Hepatocyte (in vitro differentiated cells): ENCODE measurements around the gene THUMPD3. TPM values are rescaled to one million over a fixed set of nuclear protein-coding genes. Genes with fewer than 3 reads are reported as not detected.

Source experiments
- DNase-seq: peaks from one replicate; pipeline ENCODE4 v3.0.0-alpha.2; 2016; ENCODE audit warnings: low spot score
- H2AFZ ChIP-seq: fragments of 200-600 bp; sonication (generic); 2 replicates; pipeline ENCODE4 v1.6.0; 2016; ENCODE audit warnings: antibody characterized with exemption, mild to moderate bottlenecking
- H3K27ac ChIP-seq: fragments of 200-600 bp; sonication (generic); 2 replicates; pipeline ENCODE4 v1.5.1; 2016; ENCODE audit warnings: mild to moderate bottlenecking
- H3K27me3 ChIP-seq: fragments of 200-600 bp; sonication (generic); 2 replicates; pipeline ENCODE4 v1.6.1; 2016
- H3K36me3 ChIP-seq: fragments of 200-600 bp; sonication (generic); replicated peaks from 2 replicates; pipeline ENCODE4 v1.5.1; 2016; ENCODE audit warnings: low read depth; ENCODE audit not compliant: insufficient read depth
- H3K4me1 ChIP-seq: fragments of 200-600 bp; sonication (generic); 2 replicates; pipeline ENCODE4 v1.5.1; 2016; ENCODE audit warnings: mild to moderate bottlenecking, moderate library complexity; ENCODE audit not compliant: insufficient read depth
- H3K4me2 ChIP-seq: fragments of 200-600 bp; sonication (generic); 2 replicates; pipeline ENCODE4 v1.6.0; 2016
- H3K4me3 ChIP-seq: fragments of 200-600 bp; sonication (generic); 2 replicates; pipeline ENCODE4 v1.5.1; 2016; ENCODE audit warnings: mild to moderate bottlenecking
- H3K79me2 ChIP-seq: fragments of 200-600 bp; sonication (generic); 2 replicates; pipeline ENCODE4 v1.6.0; 2017; ENCODE audit warnings: mild to moderate bottlenecking
- H3K9me2 ChIP-seq: fragments of 200-600 bp; sonication (generic); replicated peaks from 2 replicates; pipeline ENCODE4 v1.6.0; 2017; ENCODE audit warnings: mild to moderate bottlenecking; ENCODE audit not compliant: insufficient read depth
- H3K9me3 ChIP-seq: fragments of 200-600 bp; sonication (generic); 2 replicates; pipeline ENCODE4 v1.5.1; 2016; ENCODE audit warnings: low read depth, mild to moderate bottlenecking
- H4K20me1 ChIP-seq: fragments of 200-600 bp; sonication (generic); 2 replicates; pipeline ENCODE4 v1.6.0; 2016; ENCODE audit warnings: mild to moderate bottlenecking; ENCODE audit not compliant: insufficient read depth, poor library complexity, severe bottlenecking
- EZH2 ChIP-seq: fragments of 200-600 bp; sonication (generic); IDR thresholded peaks from 2 replicates; pipeline ENCODE4 v1.6.1; 2016; ENCODE audit warnings: antibody characterized with exemption, mild to moderate bottlenecking, borderline replicate concordance
- EZH2phosphoT487 ChIP-seq: fragments of 200-600 bp; sonication (generic); IDR thresholded peaks from one replicate; pipeline ENCODE4 v1.6.1; 2018; ENCODE audit warnings: antibody characterized with exemption, mild to moderate bottlenecking, low read depth, moderate library complexity; ENCODE audit not compliant: unreplicated experiment, severe bottlenecking
- WGBS: methylation state at CpG from one replicate; pipeline ENCODE4 v1.1.6; 2016; ENCODE audit warnings: low lambda C conversion rate; ENCODE audit errors: missing lambda C conversion rate; 5-methylcytosine and 5-hydroxymethylcytosine counted together
- polyA plus RNA-seq: library from polyadenylated mRNA; unstranded; fragments of >200 nt; fragmentation: Nextera tagmentation; extraction: Ambion mirVana; gene quantifications from 2 replicates; pipeline ENCODE4 v1.2.1, GENCODE V29; 2016
- total RNA-seq: library from RNA; depleted of rRNA; stranded (reverse); fragments of >200 nt; gene quantifications from 2 replicates; pipeline ENCODE4 v1.2.3, GENCODE V29; 2014
- TF ChIP-seq, protein P1 (sequence below): fragments of 200-600 bp; sonication (generic); IDR thresholded peaks from 2 replicates; pipeline ENCODE4 v1.5.1; 2016; ENCODE audit warnings: antibody characterized with exemption, mild to moderate bottlenecking; ENCODE audit not compliant: poor library complexity

THUMPD3 gene
- total and polyA plus RNA-seq, 2 experiments from 2014 or later: 17.3 to 22.7 TPM

DNA sequence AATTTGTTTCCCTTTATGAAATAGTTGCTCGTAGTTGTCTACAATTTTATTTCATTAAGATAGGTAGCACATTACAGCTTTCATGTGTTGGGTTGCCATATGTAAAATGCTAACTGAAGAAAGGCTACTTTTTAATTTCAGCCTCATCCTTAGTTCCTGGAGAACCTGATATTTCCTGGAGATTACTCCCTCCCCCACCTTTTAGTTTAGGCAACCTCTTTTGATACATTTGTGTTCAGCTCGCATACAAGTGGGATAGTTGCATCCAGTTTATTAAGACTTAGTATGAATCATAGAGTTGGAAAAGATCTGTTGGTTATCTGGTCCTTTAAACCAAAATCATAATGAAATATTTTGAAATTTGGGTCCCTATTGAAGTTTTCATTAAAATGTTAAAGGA lies 40.6 kb downstream of the THUMPD3 start:
- no peaks in the 10 kb centered on the region for H3K9me3 ChIP-seq
- H3K4me1 ChIP-seq: peaks cover 59% of the 10 kb centered on the region
- peak overlapping the region; percentile 78 for H3K4me2 ChIP-seq
- no peak for DNase-seq
- H3K27ac ChIP-seq: peak overlapping the region; percentile 99
- no peak for TF ChIP-seq EZH2
- WGBS: 55% methylated on average over 2 of the region's 2 CpGs
- H3K9me2 ChIP-seq: no peaks in the 10 kb centered on the region
- no peaks in the 10 kb centered on the region for H3K36me3 ChIP-seq
- peaks cover 100% of the 10 kb centered on the region for H3K79me2 ChIP-seq
- no peaks in the 10 kb centered on the region for H3K27me3 ChIP-seq
- H4K20me1 ChIP-seq: peaks cover 96% of the 10 kb centered on the region
- no peak overlapping the region for H2AFZ ChIP-seq
- no peak overlapping the region for H3K4me3 ChIP-seq

GRCh38 chr3:9404680-9405079 lies 41.8 kb downstream of the THUMPD3 start:
- peak overlapping the region; percentile 2 for H3K27ac ChIP-seq
- peaks cover 100% of the 10 kb centered on the region for H3K79me2 ChIP-seq
- WGBS: 50% methylated on average over 1 of the region's 1 CpG
- H3K9me3 ChIP-seq: no peaks in the 10 kb centered on the region
- no peaks in the 10 kb centered on the region for H3K27me3 ChIP-seq
- H3K4me3 ChIP-seq: no peak overlapping the region
- peak overlapping the region; percentile 17 for H3K4me2 ChIP-seq
- no peaks in the 10 kb centered on the region for H3K36me3 ChIP-seq
- DNase-seq: no peak
- peaks cover 59% of the 10 kb centered on the region for H3K4me1 ChIP-seq
- H4K20me1 ChIP-seq: peaks cover 98% of the 10 kb centered on the region
- no peak for TF ChIP-seq EZH2
- TF ChIP-seq, protein P1, sequence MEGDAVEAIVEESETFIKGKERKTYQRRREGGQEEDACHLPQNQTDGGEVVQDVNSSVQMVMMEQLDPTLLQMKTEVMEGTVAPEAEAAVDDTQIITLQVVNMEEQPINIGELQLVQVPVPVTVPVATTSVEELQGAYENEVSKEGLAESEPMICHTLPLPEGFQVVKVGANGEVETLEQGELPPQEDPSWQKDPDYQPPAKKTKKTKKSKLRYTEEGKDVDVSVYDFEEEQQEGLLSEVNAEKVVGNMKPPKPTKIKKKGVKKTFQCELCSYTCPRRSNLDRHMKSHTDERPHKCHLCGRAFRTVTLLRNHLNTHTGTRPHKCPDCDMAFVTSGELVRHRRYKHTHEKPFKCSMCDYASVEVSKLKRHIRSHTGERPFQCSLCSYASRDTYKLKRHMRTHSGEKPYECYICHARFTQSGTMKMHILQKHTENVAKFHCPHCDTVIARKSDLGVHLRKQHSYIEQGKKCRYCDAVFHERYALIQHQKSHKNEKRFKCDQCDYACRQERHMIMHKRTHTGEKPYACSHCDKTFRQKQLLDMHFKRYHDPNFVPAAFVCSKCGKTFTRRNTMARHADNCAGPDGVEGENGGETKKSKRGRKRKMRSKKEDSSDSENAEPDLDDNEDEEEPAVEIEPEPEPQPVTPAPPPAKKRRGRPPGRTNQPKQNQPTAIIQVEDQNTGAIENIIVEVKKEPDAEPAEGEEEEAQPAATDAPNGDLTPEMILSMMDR: peak; percentile 4
- no peaks in the 10 kb centered on the region for H3K9me2 ChIP-seq
- no peak overlapping the region for H2AFZ ChIP-seq

- Histone ChIP-seq H3K36me3 (no peaks in the 10 kb centered on the region), H3K27me3 (no peaks in the 10 kb centered on the region), H3K9me2 (no peaks in the 10 kb centered on the region), H2AFZ (no peak overlapping the region), H4K20me1 (peaks cover 100% of the 10 kb centered on the region), H3K9me3 (no peaks in the 10 kb centered on the region), H3K4me1 (peaks cover 51% of the 10 kb centered on the region), H3K4me2 (peak overlapping the region; percentile 17), H3K27ac (peak overlapping the region; percentile 2), H3K4me3 (no peak overlapping the region), H3K79me2 (peaks cover 100% of the 10 kb centered on the region)
- TF ChIP-seq EZH2 (no peak), EZH2phosphoT487 (no peak)
- TF ChIP-seq, protein P1: no peak
- no peak for DNase-seq
- WGBS: 57% methylated on average over 3 of the region's 3 CpGs
Observed at GRCh38 chr3:9405756-9406155, 42.9 kb downstream of the THUMPD3 start.

DNA sequence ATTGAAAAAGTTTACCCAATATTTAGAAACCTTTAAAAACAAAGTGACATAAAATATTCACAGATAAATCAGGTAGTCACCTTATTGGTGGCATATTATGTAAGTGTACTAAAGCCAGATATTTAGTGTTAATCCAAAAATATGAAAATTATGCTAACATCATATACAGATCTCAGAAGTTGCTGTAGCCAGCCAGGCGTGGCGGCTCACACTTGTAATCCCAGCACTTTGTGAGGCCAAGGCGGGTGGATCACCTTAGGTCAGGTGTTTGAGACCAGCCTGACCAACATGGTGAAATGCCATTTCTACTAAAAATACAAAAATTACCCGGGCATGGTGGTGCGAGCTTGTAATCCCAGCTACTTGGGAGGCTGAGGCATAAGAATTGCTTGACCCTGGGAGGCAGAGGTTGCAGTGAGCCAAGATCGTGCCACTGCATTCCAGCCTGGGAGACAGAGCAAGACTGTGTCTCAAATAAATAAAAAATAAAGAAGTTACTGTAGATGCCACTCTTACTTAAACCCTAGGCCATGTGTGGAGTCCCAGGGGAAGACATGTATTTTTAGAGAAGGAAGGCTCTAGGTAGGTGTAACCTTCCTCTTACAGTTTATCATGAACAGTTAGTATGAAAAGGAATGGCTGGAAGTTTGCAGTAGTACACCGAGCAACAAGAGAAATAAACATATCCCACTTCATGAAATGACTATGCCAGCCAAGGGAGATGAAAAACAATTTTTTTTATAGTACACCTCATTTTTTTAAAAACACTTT lies 44.2 kb downstream of the THUMPD3 start:
- H3K79me2 ChIP-seq: peaks cover 100% of the 10 kb centered on the region
- 94% methylated on average over 7 of the region's 7 CpGs for WGBS
- no peak overlapping the region for H3K4me2 ChIP-seq
- no peak for DNase-seq
- H3K36me3 ChIP-seq: no peaks in the 10 kb centered on the region
- H3K27ac ChIP-seq: no peak overlapping the region
- H4K20me1 ChIP-seq: peaks cover 100% of the 10 kb centered on the region
- no peak overlapping the region for H2AFZ ChIP-seq
- H3K27me3 ChIP-seq: no peaks in the 10 kb centered on the region
- no peaks in the 10 kb centered on the region for H3K9me2 ChIP-seq
- no peak for TF ChIP-seq EZH2
- TF ChIP-seq EZH2phosphoT487: no peak
- TF ChIP-seq, protein P1: no peak
- H3K4me3 ChIP-seq: no peak overlapping the region
- H3K9me3 ChIP-seq: no peaks in the 10 kb centered on the region
- peaks cover 38% of the 10 kb centered on the region for H3K4me1 ChIP-seq
